Vagina (tissue), 2 donors: ENCODE measurements around the gene LRRC4B.

ENCODE experiments used
- CTCF ChIP-seq, 3 experiments: fragments of 450-650 bp in 2 of 3; fragments of 200-600 bp in 1 of 3; sonication (generic) in 1 of 3; IDR thresholded peaks; one replicate each; pipeline ENCODE4 v1.5.1; 2017 to 2019; ENCODE audit warnings: antibody characterized with exemption in 3 of 3, mild to moderate bottlenecking in 2 of 3, moderate library complexity in 2 of 3
- POLR2A ChIP-seq, 2 donors: fragments of 450-650 bp; IDR thresholded peaks; one replicate each; pipeline ENCODE4 v1.6.1; 2017; ENCODE audit warnings: antibody characterized with exemption in 2 of 2, mild to moderate bottlenecking in 2 of 2, moderate library complexity in 2 of 2
- POLR2AphosphoS5 ChIP-seq, 2 donors: sonication (generic); formaldehyde crosslinking; IDR thresholded peaks; one replicate each; pipeline ENCODE4 v1.9.0; 2017; ENCODE audit warnings: antibody characterized with exemption in 2 of 2, mild to moderate bottlenecking in 2 of 2, low read depth in 1 of 2; ENCODE audit not compliant: insufficient read depth in 1 of 2

- no peak for TF ChIP-seq CTCF (IDR thresholded peaks at IDR 0.05)
- TF ChIP-seq POLR2AphosphoS5 (IDR thresholded peaks at IDR 0.05; ENCODE audit: insufficient read depth in 1 of 2, low read depth in 1 of 2) = no peak
- TF ChIP-seq POLR2A (IDR thresholded peaks at IDR 0.05) = no peak
These were observed 55.1 kb downstream of the LRRC4B start for GRCh38 chr19:50512999-50513745.
